Glomerular endothelial cell (primary cell): ENCODE results near the gene FAM120C. TPM values are rescaled to one million over a fixed set of nuclear protein-coding genes. Genes with fewer than 3 reads are reported as not detected.

Experiments used
- DNase-seq: peaks from one replicate; pipeline ENCODE4 v3.0.0-alpha.2; 2011; ENCODE audit warnings: low read depth, low spot score; ENCODE audit errors: extremely low read depth
- total RNA-seq: library from RNA; depleted of rRNA; stranded (reverse); fragments of >200 nt; gene quantifications from 2 replicates; pipeline ENCODE4 v1.2.3, GENCODE V29; 2015

FAM120C gene
- total RNA-seq, 1 donor from 2014 or later = 6.7 TPM

DNA sequence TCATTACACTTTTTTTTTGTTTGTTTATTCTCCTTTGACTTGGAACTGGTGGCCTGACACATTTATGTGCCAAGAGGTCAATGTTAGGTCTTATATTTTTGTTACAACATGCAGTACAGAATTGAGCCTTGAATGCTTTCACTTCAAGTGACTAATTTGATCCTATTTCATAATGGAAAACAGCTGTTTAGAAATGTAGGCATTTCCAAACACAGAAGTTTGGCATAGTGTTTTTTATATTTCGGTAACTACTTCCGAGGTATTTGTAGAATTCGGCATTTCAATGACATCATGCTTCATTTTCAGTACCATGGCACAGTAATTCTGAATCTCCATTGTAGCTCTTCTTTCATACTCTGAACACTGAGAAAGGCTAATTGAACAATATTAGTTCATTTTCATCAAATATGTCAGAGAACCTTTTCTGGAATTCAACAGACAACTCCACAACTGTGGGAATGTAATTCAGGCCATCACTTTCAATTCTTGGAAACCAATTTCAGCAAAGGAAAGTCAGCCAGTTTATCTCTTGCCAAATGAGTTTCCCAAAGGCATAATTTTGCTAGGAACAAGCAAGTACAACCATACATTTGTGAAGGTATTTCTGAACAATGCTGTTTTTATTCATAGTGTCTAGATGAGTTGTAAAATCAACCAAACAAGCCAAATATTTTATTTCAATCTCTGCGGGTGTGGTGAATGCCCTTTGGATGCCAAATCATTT, 11.4 kb downstream of the FAM120C start:
- DNase-seq = no peak

DNA sequence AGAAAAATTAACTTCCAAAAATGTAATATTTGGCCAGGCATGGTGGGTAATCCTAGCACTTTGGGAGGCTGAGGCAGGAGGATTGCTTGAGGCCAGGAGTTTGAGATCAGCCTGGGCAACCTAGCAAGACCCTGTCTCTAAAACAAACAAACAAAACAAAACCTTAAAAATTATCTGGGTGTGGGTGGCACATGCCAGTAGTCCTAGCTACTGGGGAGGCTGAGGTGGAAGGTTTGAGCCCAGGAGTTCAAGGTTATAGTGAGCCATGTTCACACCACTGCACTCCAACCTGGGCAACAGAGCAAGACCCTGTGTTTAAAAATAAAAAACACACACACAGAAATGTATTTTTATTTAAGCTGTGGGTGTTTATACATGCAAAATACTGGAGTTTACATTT, 12.0 kb downstream of the FAM120C start:
- DNase-seq = no peak

DNA sequence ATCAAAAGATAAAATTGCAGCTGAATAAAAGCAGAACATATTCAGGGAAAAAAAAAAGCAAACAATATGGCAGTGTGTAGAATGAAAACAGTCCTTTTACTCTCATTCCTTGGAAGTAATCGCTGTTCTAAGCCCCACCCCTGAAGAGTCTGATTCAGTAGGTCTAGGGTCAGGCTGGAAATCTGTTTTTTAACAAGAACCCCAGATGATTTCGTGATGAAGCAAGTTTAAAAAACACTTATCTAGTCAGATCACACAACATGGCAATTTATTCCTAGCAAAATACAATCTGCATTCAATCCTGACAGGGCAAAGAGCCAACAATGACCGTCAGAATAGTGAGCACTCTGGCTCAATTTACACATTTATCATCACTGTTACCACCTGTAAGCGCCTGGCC, 16.1 kb downstream of the FAM120C start:
- DNase-seq = no peak

DNA sequence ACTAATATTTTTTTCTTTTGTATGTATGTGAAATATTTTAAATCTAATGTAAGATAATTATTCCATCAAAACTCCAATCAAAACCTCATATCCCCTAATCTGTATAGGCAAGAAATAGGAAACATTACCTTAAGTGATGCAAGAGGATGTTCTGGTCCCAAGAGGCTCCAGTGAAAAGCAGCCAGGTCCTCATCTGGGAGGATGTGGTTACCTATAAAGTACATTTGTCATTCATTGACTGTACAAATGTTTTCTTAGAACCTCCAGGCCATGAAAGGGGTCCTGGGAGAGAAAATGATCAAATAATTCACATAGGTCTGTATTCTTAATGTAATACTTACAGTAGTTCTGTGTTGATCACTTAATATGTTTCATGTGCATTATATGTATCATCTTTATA, 25.5 kb downstream of the FAM120C start:
- DNase-seq = no peak

DNA sequence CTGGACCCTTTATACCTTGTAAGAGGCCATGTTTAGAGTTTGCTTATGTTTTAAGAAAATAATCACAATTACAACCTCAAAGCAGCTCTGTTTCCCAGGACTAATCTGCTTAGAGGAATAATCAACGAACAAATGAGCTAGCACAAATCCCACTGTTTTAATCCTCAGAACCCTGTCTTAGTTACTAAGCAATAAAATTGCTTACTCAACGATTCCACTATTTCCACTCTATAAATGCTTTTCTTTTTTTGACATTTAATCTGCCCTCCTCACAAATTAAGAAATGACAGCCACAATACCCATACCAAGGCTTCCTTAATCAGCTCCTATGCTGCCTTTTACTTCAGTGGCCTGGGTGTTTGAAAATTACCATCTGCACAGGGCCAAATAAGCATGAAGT, 48.8 kb downstream of the FAM120C start:
- DNase-seq = no peak

DNA sequence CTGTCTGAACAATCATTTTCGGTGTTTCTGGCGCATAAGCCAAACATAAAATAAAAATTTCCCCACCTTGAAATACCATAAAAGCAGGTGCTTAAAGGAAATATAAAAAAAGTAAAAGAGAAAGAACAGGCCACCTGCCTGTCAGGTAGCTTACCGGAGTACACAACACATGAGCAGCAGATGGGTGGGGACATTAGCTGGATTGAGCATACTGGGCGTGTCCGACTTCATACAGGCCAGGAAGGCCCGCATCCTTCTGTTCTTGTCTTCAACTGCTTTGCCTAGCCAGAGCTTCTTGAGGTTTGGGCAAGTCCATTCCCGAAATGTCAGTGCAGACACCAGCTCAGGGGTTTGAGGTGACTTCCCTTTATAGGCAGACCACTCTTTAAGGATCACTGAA, 66.7 kb downstream of the FAM120C start:
- no peak for DNase-seq

DNA sequence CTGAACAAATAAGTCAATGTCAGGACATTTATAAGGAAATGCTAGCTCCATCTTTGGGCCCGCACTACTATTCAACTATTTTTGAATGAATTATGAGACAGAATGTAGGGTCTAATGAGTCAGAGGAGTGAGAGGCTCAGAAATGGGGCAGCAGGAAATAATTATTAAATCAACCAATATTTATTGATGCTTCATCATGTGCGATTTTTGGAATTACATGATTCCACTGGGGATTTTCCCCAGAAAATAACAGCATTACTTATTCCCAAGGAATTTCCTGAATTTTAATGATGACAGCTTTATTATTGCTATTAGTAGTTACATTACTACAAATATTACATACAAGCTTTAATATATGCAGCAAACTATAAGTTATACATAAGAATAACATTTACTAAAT, 89.5 kb downstream of the FAM120C start:
- no peak for DNase-seq

DNA sequence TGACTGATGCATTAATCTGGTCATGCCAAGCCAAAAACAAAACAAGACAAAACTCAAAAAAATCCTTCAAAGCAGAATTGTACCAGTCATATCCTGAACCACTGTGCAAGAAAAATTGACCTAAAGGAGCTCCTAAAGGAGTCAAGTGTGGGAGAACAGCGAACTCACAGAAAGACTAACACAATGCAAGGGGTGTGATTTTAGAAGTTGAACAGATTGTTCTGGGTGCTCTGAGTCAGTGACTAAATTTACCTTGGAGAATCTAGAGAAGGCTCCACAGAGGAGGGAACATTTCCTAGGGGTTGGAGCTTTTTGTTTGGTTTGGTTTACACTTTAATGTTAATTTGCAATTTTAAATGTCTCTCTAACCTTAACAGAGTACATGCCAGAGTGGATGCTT, 89.9 kb downstream of the FAM120C start:
- DNase-seq = no peak

DNA sequence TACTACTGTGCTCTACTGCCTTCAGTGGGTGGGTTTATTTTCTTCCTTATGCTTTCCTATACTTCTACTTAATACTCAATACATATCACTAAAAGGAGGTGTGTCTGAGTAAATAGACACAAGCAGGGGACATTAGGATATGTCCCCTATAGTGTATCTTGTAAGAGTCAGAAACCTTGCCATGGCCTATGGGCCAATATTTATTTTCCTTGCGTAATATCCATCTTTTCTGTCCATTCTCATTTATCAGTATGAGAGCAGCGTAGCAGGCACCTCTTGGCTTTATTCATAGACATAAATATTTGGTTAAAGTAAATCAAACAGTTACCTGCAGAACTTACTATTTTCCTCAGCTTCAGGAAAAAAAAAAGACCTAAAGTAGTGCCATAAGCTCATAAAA, 92.2 kb downstream of the FAM120C start:
- no peak for DNase-seq

DNA sequence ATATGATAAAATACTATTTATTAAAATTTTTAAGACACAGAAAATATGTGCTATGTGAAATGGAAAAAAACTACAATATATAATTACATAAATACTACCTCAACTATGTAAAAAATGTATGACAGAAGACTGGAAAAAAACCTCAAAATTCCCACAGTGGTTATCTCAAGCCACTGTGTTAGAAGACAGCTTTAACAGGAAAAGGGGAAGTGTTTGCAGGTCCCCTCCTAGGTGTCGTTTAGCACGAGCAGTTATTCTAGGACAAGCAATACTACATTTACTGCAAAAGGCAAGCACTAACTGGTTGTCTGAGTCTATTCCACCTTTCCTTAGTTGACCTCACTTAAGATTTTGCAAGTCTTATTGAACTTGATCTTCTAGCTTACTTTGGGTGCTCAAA, 93.9 kb downstream of the FAM120C start:
- no peak for DNase-seq

DNA sequence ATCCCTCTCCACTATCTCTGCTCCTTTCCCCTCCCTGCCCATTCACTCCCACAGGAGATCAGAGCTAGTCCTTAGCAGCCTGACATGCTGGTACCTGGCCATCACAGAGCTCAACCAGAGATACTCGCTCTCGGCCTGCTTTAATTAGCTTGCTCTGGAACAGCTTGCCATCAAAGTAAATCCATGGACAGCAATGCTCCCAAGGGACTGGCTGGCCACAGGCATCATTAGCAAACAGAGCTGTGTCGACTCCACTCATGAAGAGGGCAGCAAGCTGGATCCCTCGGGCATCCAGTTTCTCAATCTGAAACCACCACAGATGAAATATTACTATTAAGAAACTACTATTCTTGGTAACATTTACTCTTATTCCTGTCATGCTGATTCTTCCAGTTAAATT, 95.4 kb downstream of the FAM120C start:
- no peak for DNase-seq

DNA sequence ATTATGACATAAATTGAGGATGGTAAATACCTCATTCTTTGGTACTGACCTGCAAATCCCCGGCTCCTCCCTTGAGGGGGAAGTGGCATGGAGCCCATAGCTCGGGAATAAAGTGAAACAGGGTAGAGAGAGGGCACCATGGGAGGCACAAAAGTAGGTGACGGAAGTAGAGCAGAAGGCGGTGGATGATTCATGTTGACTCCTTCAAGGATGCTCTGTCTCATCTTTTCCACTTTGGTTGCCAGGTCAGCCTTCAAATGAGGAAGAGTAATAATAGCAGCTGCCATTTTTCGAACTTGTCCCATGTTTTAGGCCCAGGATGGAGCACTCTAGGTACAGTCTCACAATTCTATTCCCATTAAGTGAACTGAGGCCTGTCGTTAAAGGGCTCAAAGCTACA, 97.4 kb downstream of the FAM120C start:
- DNase-seq = no peak

DNA sequence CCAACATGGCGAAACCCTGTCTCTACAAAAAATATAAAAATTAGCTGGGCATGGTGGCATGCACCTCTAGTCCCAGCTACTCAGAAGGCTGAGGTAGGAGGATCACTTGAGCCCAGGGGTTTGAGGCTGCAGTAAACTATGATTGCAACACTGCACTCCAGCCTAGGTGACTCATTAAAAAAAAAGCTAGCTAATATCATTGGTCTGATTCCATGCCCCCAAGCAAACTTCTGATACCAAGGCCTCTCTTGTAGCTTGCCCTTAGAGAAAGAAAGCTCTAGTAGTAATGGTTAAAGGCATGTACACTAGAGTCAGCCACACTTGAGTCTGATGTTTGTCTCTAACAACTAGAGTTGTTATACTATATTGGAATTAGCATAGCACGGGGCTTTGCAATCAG, 106.2 kb downstream of the FAM120C start:
- DNase-seq = no peak

DNA sequence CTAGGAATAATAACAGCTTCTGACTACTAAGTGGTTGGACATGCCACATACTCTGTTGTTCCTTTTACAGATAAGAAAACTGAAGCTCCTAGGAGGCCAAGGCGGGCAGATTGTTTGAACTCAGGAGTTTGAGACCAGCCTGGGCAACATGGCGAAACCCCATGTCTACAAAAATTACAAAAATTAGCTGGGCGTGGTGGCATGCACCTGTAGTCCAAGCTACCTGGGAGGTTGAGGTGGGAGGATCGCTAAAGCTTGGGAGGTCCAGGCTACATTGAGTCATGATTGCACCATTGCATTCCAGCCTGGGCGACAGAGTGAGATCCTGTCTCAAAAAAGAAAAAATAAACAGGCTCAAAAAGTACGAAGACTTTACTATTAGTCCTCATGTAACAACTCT, 108.2 kb downstream of the FAM120C start:
- no peak for DNase-seq

DNA sequence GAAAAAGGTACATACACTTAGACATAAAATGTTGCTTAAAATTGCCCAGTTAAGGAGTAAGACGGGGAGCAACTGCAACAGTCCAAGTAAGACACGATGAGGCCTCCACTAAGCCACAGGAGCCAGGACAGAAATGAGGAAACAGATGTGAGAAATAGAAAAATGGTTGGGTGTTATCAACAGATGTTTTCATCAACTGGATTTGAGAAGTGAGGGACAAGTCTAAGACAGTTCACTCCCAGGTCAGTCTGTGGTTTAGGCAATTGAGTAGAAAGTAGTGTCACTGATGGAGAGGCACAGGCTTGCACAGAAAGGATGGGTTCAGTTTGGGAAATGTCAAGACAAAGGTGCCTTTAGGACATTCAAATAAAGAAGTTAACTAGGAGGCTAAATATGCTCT, 115.3 kb downstream of the FAM120C start:
- DNase-seq = no peak

DNA sequence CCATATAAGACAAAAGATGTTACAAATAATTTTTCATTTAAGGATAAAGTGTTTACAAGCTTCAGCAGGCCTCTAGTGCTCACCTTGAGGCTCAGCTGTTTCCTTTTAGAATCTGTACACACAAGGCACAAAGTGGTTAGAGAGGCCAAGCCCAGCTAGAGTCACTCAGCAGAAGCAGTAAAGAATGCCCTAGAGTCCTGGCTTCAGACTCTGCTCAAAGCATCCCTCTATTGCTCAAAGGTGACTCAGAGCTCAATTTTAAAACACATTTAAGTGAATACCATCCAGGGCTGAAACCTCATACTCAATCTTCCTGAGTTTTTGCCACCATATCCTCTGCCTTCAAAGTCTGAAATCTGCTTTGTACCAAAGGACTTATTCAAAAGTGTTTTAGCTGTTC, 116.2 kb downstream of the FAM120C start:
- DNase-seq = no peak

DNA sequence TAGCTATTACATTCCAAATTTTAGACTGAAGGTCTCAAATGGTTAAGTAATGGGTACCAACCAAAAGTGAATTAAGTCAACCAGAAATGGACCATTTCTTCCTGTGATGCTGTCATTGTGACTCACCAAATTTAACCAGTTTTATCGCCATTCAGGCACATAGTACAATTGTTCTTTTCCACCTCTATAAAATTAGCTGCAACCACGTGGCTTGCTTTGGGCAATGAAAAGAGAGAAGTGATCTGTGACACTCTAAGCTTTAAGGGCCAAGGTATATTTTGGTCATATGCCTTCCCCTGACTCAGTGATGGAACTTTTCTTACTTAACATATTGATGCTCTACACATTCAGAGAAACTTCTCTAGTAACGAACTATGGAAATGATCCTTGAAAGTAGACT, 118.5 kb downstream of the FAM120C start:
- no peak for DNase-seq

DNA sequence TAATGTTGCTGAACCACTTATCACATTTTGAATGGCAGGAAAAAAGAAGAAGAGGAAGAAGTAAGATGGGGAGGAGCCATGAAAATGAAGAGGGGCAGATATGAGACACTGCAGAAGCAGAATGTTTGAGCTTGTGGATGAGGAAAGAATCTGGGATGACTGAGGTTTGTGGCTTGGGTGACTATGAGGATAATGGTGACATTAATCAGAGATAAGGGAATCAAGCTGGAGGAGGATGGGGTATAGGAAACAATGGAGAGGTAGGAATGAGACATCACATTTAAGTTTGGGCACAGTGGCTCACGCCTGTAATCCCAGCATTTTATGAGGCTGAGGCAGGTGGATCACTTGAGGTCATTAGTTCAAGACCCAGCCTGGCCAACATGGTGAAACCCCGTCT, 119.7 kb downstream of the FAM120C start:
- DNase-seq = no peak

DNA sequence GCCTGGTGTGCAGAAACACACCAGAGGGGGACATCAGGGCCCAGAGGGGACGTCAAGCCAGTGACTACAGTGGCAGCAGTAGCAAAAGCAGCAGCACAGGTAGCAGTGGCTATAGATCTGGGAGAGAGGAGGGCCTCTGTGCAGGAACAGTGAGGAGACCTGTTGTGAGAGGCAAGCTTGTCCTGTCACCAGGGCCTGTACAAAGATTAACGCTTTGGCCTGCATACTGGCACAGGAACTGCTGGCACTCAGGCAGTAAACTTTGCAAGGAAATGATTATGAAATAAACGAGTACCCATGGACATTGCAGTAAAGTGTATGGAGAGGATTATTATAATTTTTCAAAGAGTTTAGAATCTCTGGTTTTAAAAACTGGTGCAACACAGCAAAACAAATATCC, 133.3 kb downstream of the FAM120C start:
- DNase-seq = no peak

DNA sequence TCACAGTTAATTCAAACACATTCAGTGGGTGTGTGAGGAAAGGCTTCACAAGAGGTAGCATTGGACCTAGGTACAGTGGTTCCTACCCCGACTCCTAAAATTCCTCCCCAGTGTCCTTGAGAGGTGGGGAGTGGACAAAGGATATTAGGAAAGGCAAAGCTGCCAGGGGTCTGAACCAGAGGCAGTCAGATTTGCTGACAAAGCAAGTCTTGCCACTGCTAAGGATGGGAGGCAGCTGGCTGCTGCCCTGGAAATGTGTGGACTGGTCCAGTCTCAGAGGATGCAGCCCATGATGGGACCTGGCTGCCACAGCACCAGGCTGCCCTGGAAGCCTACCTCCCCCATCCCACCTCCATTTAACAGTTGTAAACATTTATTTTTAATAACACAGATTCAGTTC, 134.6 kb downstream of the FAM120C start:
- no peak for DNase-seq

DNA sequence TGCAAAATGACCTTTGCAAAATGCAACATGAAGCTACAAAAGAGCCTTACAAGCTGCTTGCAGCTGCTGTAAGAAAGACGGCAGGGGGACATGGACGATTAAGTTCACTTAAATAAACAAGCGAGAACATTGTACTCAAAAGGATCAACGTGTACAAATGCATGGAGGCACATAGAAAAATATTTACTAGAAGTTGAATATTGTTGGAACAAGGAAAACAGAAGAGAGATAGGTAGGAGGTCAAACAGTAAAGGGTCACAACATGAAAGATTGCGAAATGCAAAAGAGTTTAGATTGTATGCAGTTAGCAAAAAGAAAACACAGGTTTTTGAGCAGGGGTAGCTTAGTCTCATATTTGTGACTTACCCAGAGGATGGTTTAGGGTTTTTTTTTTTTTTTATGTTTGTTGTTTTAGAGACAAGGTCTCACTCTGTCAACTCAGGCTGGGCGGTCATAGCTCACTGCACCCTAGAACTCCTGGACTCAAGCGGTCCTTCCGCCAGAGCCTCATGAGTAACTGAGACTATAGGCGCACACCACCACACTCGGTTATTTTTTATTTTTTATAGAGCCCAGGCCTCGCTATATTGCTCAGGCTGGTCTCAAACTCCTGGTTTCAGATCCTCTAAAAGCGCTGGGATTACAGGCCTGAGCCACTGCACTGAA, 137.4 kb downstream of the FAM120C start:
- DNase-seq = no peak

DNA sequence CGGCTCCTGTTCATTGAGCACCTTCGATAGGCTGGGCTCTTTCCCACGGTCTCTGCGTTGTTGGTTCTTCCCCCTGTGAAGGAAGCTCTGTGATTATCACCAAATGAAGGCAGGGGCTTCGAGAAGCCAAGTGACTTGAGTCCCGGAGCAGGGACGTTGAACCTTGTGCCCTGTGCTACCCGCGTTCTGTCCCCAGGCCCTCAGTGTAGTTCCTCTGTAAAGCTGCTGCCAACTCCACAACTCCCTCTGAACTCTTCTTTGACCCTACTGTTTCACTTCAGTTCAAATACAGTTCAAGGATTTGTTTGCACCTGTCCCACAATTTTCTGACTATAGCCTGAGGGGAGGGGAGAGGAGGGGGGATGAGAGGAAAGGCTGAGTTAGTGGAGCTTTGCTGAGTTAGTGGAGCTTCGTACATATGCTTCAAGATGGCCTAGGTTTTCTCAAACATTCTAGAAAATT, 138.1 kb downstream of the FAM120C start:
- DNase-seq = no peak
